CD4-positive, alpha-beta T cell (primary cell): ENCODE measurements around the gene C1QL4. TPM values are rescaled to one million over a fixed set of nuclear protein-coding genes. Genes with fewer than 3 reads are reported as not detected.

Experiments used
- ATAC-seq: fragments of 200-7000 bp; cut with Tn5 transposase; one replicate; pipeline ENCODE4 v1.10.0; 2022; ENCODE audit warnings: mild to moderate bottlenecking; ENCODE audit not compliant: poor library complexity
- CTCF ChIA-PET: fragments of 350-600 bp; sonication (Branson Sonifier 250); formaldehyde crosslinking; loops from one replicate; lab custom pipeline; 2021; ENCODE audit warnings: antibody characterized with exemption, inconsistent platforms; lab: Charles Lee
- POLR2A ChIA-PET: fragments of 350-600 bp; sonication (Branson Sonifier 250); formaldehyde crosslinking; loops from one replicate; lab custom pipeline; 2021; ENCODE audit warnings: antibody characterized with exemption, inconsistent platforms; lab: Charles Lee
- DNase-seq, 14 experiments: peaks; one replicate each; pipeline ENCODE4 v3.0.0-alpha.2; 2013 to 2020; ENCODE audit warnings: mixed read lengths in 2 of 14
- H3K27ac ChIP-seq, 2 donors: one replicate each; pipeline versions ENCODE4 v1.5.1 to v1.7.0; 2013; ENCODE audit warnings: low read length in 2 of 2, low read depth in 1 of 2, mild to moderate bottlenecking in 1 of 2
- H3K27me3 ChIP-seq, 2 experiments: 1 replicate in 1 of 2; 2 replicates in 1 of 2; pipeline versions ENCODE4 v1.6.1 to v1.7.0; 2013; ENCODE audit warnings: low read length in 2 of 2, control low read depth in 1 of 2, mild to moderate bottlenecking in 1 of 2, moderate library complexity in 1 of 2; ENCODE audit not compliant: insufficient read depth in 2 of 2, control insufficient read depth in 1 of 2
- H3K36me3 ChIP-seq: one replicate; pipeline ENCODE4 v1.6.1; 2013; ENCODE audit warnings: low read length, control low read depth; ENCODE audit not compliant: insufficient read depth
- H3K4me1 ChIP-seq: one replicate; pipeline ENCODE4 v1.6.1; 2013; ENCODE audit warnings: low read length, control low read depth; ENCODE audit not compliant: insufficient read depth
- H3K4me3 ChIP-seq: one replicate; pipeline ENCODE4 v1.5.1; 2013; ENCODE audit warnings: mild to moderate bottlenecking, low read length, moderate library complexity
- H3K9me3 ChIP-seq, 2 experiments: 1 replicate in 1 of 2; 2 replicates in 1 of 2; pipeline versions ENCODE4 v1.6.1 to v1.7.0; 2013; ENCODE audit warnings: low read length in 2 of 2, mild to moderate bottlenecking in 2 of 2, control low read depth in 1 of 2, moderate library complexity in 1 of 2; ENCODE audit not compliant: control insufficient read depth in 1 of 2, insufficient read depth in 1 of 2
- H3K27ac Mint-ChIP-seq: one replicate; pipeline ENCODE4 v1.8.0; 2020; ENCODE audit warnings: mixed read lengths
- H3K27me3 Mint-ChIP-seq: one replicate; pipeline ENCODE4 v1.8.0; 2021; ENCODE audit warnings: mixed read lengths
- H3K36me3 Mint-ChIP-seq: one replicate; pipeline ENCODE4 v1.8.0; 2021; ENCODE audit warnings: low read depth, mixed read lengths
- H3K4me1 Mint-ChIP-seq: one replicate; pipeline ENCODE4 v1.8.0; 2021; ENCODE audit warnings: low read depth, mixed read lengths
- H3K4me3 Mint-ChIP-seq: one replicate; pipeline ENCODE4 v1.8.0; 2020; ENCODE audit warnings: mild to moderate bottlenecking, mixed read lengths
- H3K9me3 Mint-ChIP-seq: one replicate; pipeline ENCODE4 v1.8.0; 2020; ENCODE audit warnings: mixed read lengths
- CTCF ChIP-seq: fragments of 200-600 bp; IDR thresholded peaks from one replicate; pipeline ENCODE4 v1.8.0; 2022; ENCODE audit warnings: antibody characterized with exemption, mild to moderate bottlenecking
- intact Hi-C, 2 experiments: fragments of 100-400 bp; cut with DNase I in 1 of 2; cut with micrococcal nuclease in 1 of 2; formaldehyde crosslinking; loops; one replicate each; pipeline versions ENCODE4 v1.15.1 to v1.9.0; 2023 to 2025; cut with DNase I, micrococcal nuclease
- total RNA-seq, 174 experiments: library from RNA in 2 of 174; stranded (reverse) in 2 of 174; gene quantifications; one replicate each; pipeline ENCODE4 v1.2.3 and lab custom pipeline; 2021 to 2026

The C1QL4 gene
- total RNA-seq, 2 experiments from 2014 or later, result not detected

DNA sequence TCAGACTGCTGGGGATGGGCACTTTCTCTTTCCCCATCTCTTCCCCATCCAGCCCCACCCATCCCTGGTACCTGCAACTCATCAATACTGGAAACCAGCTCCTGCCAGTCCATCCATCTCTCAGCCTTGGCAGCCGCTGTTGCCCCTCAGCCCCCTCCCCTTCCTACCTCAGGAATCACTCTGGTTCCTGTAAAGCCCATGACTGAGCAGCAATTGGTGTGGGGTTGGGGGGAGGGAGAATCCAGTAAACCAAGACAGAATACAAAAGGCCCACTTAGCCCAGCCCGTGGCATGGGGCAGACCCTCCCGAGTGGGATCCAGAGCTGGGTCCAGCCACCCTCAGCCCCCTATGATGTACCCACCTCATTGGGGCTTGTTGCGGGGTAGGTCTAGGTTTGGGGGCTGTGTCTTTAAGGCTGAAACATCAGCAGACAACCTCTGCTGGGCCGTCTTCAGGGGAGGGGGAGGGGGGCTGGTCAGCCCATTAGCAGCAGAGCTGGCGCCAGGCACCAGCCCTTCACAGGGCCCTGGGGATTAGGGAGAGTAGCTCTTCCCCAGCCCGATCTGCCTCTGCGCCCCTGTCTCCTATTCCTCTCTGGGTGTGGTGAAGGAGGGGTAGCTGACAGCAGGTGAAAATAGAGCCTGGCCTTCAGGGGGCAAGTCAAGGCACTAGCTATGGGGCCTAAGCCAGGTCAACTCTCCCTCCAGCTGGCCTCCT lies 42.7 kb downstream of the C1QL4 start:
- H3K9me3 Mint-ChIP-seq, result no peaks in the 10 kb centered on the region
- POLR2A ChIA-PET, result interaction anchor here (1.7 kb wide), 1 partner anchor 48 kb away, joined by 6 read pairs; no protein-coding TSS in a partner anchor
- peaks cover 48 to 59% of the 10 kb centered on the region in 2 experiments for H3K27me3 ChIP-seq

GRCh38 chr12:49293056-49293956 lies 43.7 kb downstream of the C1QL4 start:
- TF ChIP-seq CTCF, result no peak
- peaks cover 31% of the 10 kb centered on the region for H3K4me1 ChIP-seq
- Mint-ChIP-seq H3K36me3 (no peaks in the 10 kb centered on the region), H3K9me3 (no peaks in the 10 kb centered on the region), H3K27me3 (peaks cover 59% of the 10 kb centered on the region), H3K27ac (no peak overlapping the region), H3K4me3 (no peak overlapping the region), H3K4me1 (peaks cover 17% of the 10 kb centered on the region)
- ATAC-seq (no peak), DNase-seq (no peak)
- H3K36me3 ChIP-seq, result no peaks in the 10 kb centered on the region
- H3K9me3 ChIP-seq, result peaks cover 0 to 22% of the 10 kb centered on the region in 2 experiments
- H3K27me3 ChIP-seq, result peaks cover 42 to 52% of the 10 kb centered on the region in 2 experiments
- H3K27ac ChIP-seq, result no peak overlapping the region
- intact Hi-C loops, result no loop called here
- ChIA-PET POLR2A (no interaction called here), CTCF (interaction anchor here (1.7 kb wide), 1 partner anchor 38 kb away, joined by 5 read pairs; no protein-coding TSS in a partner anchor)
- no peak overlapping the region for H3K4me3 ChIP-seq

More for the DNA sequence above, 42.7 kb downstream of the C1QL4 start:
- Histone ChIP-seq H3K36me3 (no peaks in the 10 kb centered on the region), H3K4me1 (peaks cover 31% of the 10 kb centered on the region), H3K4me3 (no peak overlapping the region), H3K27ac (no peak overlapping the region), H3K9me3 (peaks cover 0 to 22% of the 10 kb centered on the region in 2 experiments)
- Mint-ChIP-seq H3K27ac (no peak overlapping the region), H3K27me3 (peaks cover 58% of the 10 kb centered on the region), H3K36me3 (no peaks in the 10 kb centered on the region), H3K4me1 (peaks cover 23% of the 10 kb centered on the region), H3K4me3 (no peak overlapping the region)
- intact Hi-C loops, result no loop called here
- no peak for TF ChIP-seq CTCF
- no peak for DNase-seq
- CTCF ChIA-PET, result interaction anchor here (1.4 kb wide), 1 partner anchor 38 kb away, joined by 4 read pairs; no protein-coding TSS in a partner anchor
- ATAC-seq, result no peak

- Histone ChIP-seq H3K36me3 (no peaks in the 10 kb centered on the region), H3K9me3 (peaks cover 0 to 22% of the 10 kb centered on the region in 2 experiments), H3K27ac (no peak overlapping the region), H3K4me1 (peaks cover 28% of the 10 kb centered on the region), H3K27me3 (peaks cover 36 to 51% of the 10 kb centered on the region in 2 experiments), H3K4me3 (no peak overlapping the region)
- intact Hi-C loops, result no loop called here
- Mint-ChIP-seq H3K27me3 (peaks cover 59% of the 10 kb centered on the region), H3K27ac (no peak overlapping the region), H3K36me3 (no peaks in the 10 kb centered on the region), H3K4me3 (no peak overlapping the region), H3K9me3 (no peaks in the 10 kb centered on the region), H3K4me1 (peaks cover 11% of the 10 kb centered on the region)
- no peak for TF ChIP-seq CTCF
- no peak for DNase-seq
- ChIA-PET POLR2A (no interaction called here), CTCF (interaction anchor here (1.7 to 3.4 kb wide), 2 partner anchors 39 to 50 kb away, joined by 5 to 16 read pairs; no protein-coding TSS in a partner anchor)
- ATAC-seq, result no peak
These were observed 44.3 kb downstream of the C1QL4 start for GRCh38 chr12:49292729-49293055.
